A673 (cell line): ENCODE data around the gene CPHXL2. TPM values are rescaled to one million over a fixed set of nuclear protein-coding genes. Genes with fewer than 3 reads are reported as not detected.

Source experiments
- BruUV-seq: library from RNA; stranded (reverse); fragments of 400-500 nt; replicated peaks from 2 replicates; lab custom pipeline; 2021; lab: Mats Ljungman, UMichigan
- CTCF ChIA-PET: fragments of 300-600 bp; sonication (Branson Sonifier 250); formaldehyde crosslinking; loops from one replicate; lab custom pipeline; 2022; ENCODE audit warnings: antibody characterized with exemption; lab: Charles Lee
- POLR2A ChIA-PET: fragments of 300-600 bp; sonication (Branson Sonifier 250); formaldehyde crosslinking; loops from one replicate; lab custom pipeline; 2022; ENCODE audit warnings: antibody characterized with exemption; ENCODE audit not compliant: low non-redundant PET; lab: Charles Lee
- DNase-seq: peaks from one replicate; pipeline ENCODE4 v3.0.0-alpha.2; 2015; ENCODE audit warnings: low spot score
- H3K27ac ChIP-seq: fragments of 200-600 bp; sonication (generic); 2 replicates; pipeline ENCODE4 v1.5.1; 2016; ENCODE audit warnings: mixed run types, low read depth, mild to moderate bottlenecking, mixed read lengths, antibody characterized with exemption, low read length; ENCODE audit not compliant: poor library complexity, severe bottlenecking
- H3K27me3 ChIP-seq: fragments of 200-600 bp; sonication (generic); replicated peaks from 2 replicates; pipeline ENCODE4 v1.6.1; 2017; ENCODE audit warnings: mixed run types, low read depth, mild to moderate bottlenecking, mixed read lengths, antibody characterized with exemption, low read length; ENCODE audit not compliant: insufficient read depth, poor library complexity
- H3K36me3 ChIP-seq: fragments of 200-600 bp; sonication (generic); 2 replicates; pipeline ENCODE4 v1.6.1; 2016; ENCODE audit warnings: mixed run types, mild to moderate bottlenecking, mixed read lengths, antibody characterized with exemption, low read length; ENCODE audit not compliant: insufficient read depth, poor library complexity, severe bottlenecking
- H3K4me1 ChIP-seq: fragments of 200-600 bp; sonication (generic); 2 replicates; pipeline ENCODE4 v1.6.1; 2017; ENCODE audit warnings: mixed run types, mild to moderate bottlenecking, mixed read lengths, antibody characterized with exemption, low read length; ENCODE audit not compliant: insufficient read depth, poor library complexity, severe bottlenecking
- H3K4me3 ChIP-seq: fragments of 200-600 bp; sonication (generic); 2 replicates; pipeline ENCODE4 v1.5.1; 2016; ENCODE audit warnings: low read depth, mixed run types, mild to moderate bottlenecking, mixed read lengths, low read length; ENCODE audit not compliant: poor library complexity, severe bottlenecking
- H3K9me3 ChIP-seq: fragments of 200-600 bp; sonication (generic); 2 replicates; pipeline ENCODE4 v1.6.1; 2016; ENCODE audit warnings: mixed run types, low read depth, mild to moderate bottlenecking, mixed read lengths, antibody characterized with exemption, low read length; ENCODE audit not compliant: poor library complexity, severe bottlenecking
- EZH2 ChIP-seq: fragments of 200-600 bp; sonication (generic); IDR thresholded peaks from 2 replicates; pipeline ENCODE4 v1.6.1; 2017; ENCODE audit warnings: borderline replicate concordance, low read depth, mild to moderate bottlenecking, mixed read lengths, antibody characterized with exemption, low read length; ENCODE audit not compliant: poor library complexity, severe bottlenecking
- intact Hi-C: fragments of 100-400 bp; cut with micrococcal nuclease; formaldehyde crosslinking; loops from one replicate; pipeline ENCODE4 v1.10.0; 2022; ENCODE audit not compliant: unreplicated experiment
- total RNA-seq: library from RNA; stranded (reverse); gene quantifications from 2 replicates; pipeline ENCODE4 v1.2.3, GENCODE V29; 2021
- TF ChIP-seq, protein P1 (sequence below): fragments of 300-800, 200-600 bp; sonication (generic); conservative IDR thresholded peaks from 2 replicates; pipeline ENCODE4 v1.5.1; 2017; ENCODE audit warnings: low read depth, mild to moderate bottlenecking, antibody characterized with exemption, low read length, moderate library complexity, mixed read lengths

CPHXL2 gene
- total RNA-seq, 1 experiment from 2014 or later: not detected

DNA sequence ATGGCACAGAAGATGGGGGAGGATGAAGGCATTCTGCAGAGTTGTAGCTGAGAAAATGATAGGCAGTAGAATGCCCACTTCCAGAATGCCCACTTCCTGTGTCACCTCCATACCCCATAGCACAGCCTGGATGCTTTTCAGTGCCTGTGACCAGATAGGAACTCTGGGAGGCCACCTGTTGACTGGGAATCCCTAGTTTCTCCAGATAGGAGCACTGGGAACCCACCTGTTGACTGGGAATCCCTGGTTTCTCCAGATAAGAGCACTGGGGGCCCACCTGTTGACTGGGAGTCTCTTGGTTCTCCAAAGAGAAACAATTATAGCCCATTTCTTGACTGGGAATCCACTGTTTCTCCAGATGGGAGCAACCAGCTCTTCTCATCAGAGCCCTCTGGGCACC is 37.9 kb upstream of the CPHXL2 start:
- no peaks in the 10 kb centered on the region for H3K4me1 ChIP-seq
- no peak for DNase-seq
- no peaks in the 10 kb centered on the region for H3K36me3 ChIP-seq
- TF ChIP-seq, protein P1, sequence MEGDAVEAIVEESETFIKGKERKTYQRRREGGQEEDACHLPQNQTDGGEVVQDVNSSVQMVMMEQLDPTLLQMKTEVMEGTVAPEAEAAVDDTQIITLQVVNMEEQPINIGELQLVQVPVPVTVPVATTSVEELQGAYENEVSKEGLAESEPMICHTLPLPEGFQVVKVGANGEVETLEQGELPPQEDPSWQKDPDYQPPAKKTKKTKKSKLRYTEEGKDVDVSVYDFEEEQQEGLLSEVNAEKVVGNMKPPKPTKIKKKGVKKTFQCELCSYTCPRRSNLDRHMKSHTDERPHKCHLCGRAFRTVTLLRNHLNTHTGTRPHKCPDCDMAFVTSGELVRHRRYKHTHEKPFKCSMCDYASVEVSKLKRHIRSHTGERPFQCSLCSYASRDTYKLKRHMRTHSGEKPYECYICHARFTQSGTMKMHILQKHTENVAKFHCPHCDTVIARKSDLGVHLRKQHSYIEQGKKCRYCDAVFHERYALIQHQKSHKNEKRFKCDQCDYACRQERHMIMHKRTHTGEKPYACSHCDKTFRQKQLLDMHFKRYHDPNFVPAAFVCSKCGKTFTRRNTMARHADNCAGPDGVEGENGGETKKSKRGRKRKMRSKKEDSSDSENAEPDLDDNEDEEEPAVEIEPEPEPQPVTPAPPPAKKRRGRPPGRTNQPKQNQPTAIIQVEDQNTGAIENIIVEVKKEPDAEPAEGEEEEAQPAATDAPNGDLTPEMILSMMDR: no peak
- no peaks in the 10 kb centered on the region for H3K27me3 ChIP-seq
- CTCF ChIA-PET: no interaction called here
- POLR2A ChIA-PET: no interaction called here
- no TSS peak for BruUV-seq
- H3K27ac ChIP-seq: no peak overlapping the region
- peaks cover 5% of the 10 kb centered on the region for H3K9me3 ChIP-seq
- intact Hi-C loops: no loop called here
- no peak overlapping the region for H3K4me3 ChIP-seq

- DNase-seq: no peak
- Histone ChIP-seq H3K27me3 (no peaks in the 10 kb centered on the region), H3K4me3 (no peak overlapping the region), H3K4me1 (no peaks in the 10 kb centered on the region), H3K36me3 (no peaks in the 10 kb centered on the region), H3K9me3 (peaks cover 5% of the 10 kb centered on the region), H3K27ac (no peak overlapping the region)
- TF ChIP-seq, protein P1: no peak
- no peak for TF ChIP-seq EZH2
- intact Hi-C loops: no loop called here
- ChIA-PET CTCF (no interaction called here), POLR2A (no interaction called here)
- BruUV-seq: no TSS peak
Measured at GRCh38 chr16:75710344-75710743, 33.5 kb upstream of the CPHXL2 start.

DNA sequence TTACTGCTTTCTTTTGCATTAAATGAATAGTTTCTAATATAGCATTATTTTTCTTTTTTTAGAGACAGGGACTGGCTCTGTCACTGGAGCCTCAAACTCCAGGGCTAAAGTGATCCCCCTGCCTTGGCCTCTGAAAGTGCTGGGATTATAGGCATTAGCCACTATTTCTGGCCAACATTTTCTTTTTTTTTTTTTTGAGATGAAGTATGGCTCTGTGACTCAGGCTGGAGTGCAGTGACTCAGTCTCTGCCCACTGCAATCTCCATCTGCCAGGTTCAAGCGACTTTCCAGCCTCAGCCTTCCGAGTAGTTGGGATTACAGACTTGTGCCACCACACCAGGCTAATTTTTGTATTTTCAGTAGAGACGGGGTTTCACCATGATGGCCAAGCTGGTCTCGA is 26.5 kb upstream of the CPHXL2 start:
- intact Hi-C loops: no loop called here
- H3K4me1 ChIP-seq: no peaks in the 10 kb centered on the region
- TF ChIP-seq, protein P1: no peak
- TF ChIP-seq EZH2: no peak
- no peak overlapping the region for H3K27ac ChIP-seq
- CTCF ChIA-PET: no interaction called here
- BruUV-seq: no TSS peak
- POLR2A ChIA-PET: no interaction called here
- no peaks in the 10 kb centered on the region for H3K9me3 ChIP-seq
- no peaks in the 10 kb centered on the region for H3K27me3 ChIP-seq
- no peaks in the 10 kb centered on the region for H3K36me3 ChIP-seq
- no peak overlapping the region for H3K4me3 ChIP-seq
- DNase-seq: no peak
